ENCODE results near the gene METTL24.

The METTL24 gene

DNA sequence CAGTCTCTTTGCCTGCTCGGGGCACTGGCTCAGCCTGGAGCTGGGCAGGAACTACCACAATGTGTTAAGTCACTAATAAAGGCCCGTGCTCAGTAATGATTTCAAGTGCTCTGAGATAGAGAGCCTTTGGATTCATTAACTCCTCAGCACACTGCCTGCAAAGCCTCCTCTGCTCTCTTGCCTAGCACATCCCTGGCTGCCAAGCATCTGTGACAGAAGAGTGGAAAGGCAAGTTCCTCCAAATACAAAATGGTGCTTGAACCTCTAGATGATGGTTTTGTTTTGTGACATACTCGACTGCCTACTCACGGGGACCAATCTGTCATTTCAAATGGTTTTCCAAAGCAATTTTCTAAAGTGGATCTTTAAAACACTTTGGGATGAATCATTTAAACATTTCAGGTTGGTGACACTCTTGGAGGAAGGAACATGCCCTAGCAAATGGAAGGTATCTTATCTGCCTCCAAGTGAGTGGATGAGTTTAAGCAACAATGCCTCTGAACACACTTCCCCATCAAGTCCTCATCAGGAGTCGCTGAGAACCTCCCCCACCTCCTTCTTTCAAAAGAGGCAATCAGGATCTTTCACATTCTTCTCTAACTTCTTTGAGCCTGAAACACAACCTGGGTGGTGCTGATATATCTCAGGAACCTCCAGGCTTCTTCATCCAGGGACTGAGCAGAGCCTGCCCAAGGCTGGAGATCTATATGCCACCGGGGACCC lies 35.8 kb downstream of the METTL24 start:
- Histone ChIP-seq H3K27me3 (ENCODE audit: control insufficient read depth, insufficient read depth, low read length) (no peaks in the 10 kb centered on the region), H3K27ac (no peak overlapping the region), H3K9me3 (ENCODE audit: control insufficient read depth, low read length) (no peaks in the 10 kb centered on the region), H3K36me3 (ENCODE audit: control insufficient read depth, insufficient read depth, low read length) (no peaks in the 10 kb centered on the region), H2AFZ (no peak overlapping the region), H3K4me2 (ENCODE audit: low read length) (no peak overlapping the region), H3K79me2 (no peaks in the 10 kb centered on the region), H3K4me3 (ENCODE audit: low read depth, low read length) (no peak overlapping the region), H3K4me1 (no peaks in the 10 kb centered on the region), H3K9ac (no peak overlapping the region)
- TF ChIP-seq, protein P1, sequence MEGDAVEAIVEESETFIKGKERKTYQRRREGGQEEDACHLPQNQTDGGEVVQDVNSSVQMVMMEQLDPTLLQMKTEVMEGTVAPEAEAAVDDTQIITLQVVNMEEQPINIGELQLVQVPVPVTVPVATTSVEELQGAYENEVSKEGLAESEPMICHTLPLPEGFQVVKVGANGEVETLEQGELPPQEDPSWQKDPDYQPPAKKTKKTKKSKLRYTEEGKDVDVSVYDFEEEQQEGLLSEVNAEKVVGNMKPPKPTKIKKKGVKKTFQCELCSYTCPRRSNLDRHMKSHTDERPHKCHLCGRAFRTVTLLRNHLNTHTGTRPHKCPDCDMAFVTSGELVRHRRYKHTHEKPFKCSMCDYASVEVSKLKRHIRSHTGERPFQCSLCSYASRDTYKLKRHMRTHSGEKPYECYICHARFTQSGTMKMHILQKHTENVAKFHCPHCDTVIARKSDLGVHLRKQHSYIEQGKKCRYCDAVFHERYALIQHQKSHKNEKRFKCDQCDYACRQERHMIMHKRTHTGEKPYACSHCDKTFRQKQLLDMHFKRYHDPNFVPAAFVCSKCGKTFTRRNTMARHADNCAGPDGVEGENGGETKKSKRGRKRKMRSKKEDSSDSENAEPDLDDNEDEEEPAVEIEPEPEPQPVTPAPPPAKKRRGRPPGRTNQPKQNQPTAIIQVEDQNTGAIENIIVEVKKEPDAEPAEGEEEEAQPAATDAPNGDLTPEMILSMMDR (IDR thresholded peaks at IDR 0.05), result no peak

DNA sequence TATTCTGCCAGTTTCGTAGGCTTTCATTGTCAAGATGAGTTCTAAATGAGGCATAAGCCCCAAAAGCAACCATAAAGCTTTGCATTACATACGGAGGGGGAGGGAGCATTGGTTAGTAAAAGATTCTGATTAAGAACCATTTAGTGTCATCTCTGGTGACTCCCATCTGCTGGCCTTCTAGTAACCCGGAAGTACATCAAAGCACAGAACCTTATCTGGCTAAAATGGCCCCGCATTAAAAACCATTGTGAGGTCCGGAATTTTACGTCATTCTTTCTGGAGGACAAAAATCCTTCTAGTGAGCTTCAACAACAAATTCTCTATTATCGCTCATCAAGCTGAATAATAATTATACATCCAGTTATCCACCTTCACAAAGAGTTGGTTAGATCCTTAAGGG lies 37.8 kb downstream of the METTL24 start:
- TF ChIP-seq, protein P1 (IDR thresholded peaks at IDR 0.05), result no peak
- Histone ChIP-seq H2AFZ (no peak overlapping the region), H3K36me3 (ENCODE audit: control insufficient read depth, insufficient read depth, low read length) (no peaks in the 10 kb centered on the region), H3K4me2 (ENCODE audit: low read length) (no peak overlapping the region), H3K4me1 (no peaks in the 10 kb centered on the region), H3K27me3 (ENCODE audit: control insufficient read depth, insufficient read depth, low read length) (no peaks in the 10 kb centered on the region), H3K79me2 (no peaks in the 10 kb centered on the region), H3K4me3 (ENCODE audit: low read depth, low read length) (no peak overlapping the region), H3K9ac (no peak overlapping the region), H3K9me3 (ENCODE audit: control insufficient read depth, low read length) (no peaks in the 10 kb centered on the region), H3K27ac (no peak overlapping the region)

DNA sequence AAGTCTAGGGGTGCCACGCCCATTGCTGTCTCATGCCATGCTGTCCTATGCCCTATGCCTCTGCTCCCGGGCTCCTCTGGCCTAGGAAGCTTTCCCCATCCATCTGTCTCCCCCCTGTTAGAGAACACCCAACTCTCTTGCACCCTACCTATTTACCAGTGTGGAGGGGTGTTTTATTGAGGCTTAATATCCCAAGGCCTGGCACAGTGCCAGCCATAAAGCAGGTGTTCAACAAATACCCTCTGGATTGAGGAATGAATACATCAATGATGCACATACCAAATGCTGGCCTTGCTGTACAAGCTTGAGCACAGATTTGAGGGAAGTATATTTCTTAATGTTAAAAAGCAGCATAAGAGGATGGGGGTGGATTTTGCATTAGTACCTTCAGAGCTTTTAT lies 38.3 kb downstream of the METTL24 start:
- H3K27me3 ChIP-seq (ENCODE audit: control insufficient read depth, insufficient read depth, low read length), result no peaks in the 10 kb centered on the region
- no peaks in the 10 kb centered on the region for H3K79me2 ChIP-seq
- H3K4me2 ChIP-seq (ENCODE audit: low read length), result no peak overlapping the region
- H3K27ac ChIP-seq, result no peak overlapping the region
- no peaks in the 10 kb centered on the region for H3K36me3 ChIP-seq (ENCODE audit: control insufficient read depth, insufficient read depth, low read length)
- no peak overlapping the region for H3K4me3 ChIP-seq (ENCODE audit: low read depth, low read length)
- H2AFZ ChIP-seq, result no peak overlapping the region
- no peaks in the 10 kb centered on the region for H3K9me3 ChIP-seq (ENCODE audit: control insufficient read depth, low read length)
- H3K4me1 ChIP-seq, result no peaks in the 10 kb centered on the region
- TF ChIP-seq, protein P1 (IDR thresholded peaks at IDR 0.05), result no peak
- H3K9ac ChIP-seq, result no peak overlapping the region

DNA sequence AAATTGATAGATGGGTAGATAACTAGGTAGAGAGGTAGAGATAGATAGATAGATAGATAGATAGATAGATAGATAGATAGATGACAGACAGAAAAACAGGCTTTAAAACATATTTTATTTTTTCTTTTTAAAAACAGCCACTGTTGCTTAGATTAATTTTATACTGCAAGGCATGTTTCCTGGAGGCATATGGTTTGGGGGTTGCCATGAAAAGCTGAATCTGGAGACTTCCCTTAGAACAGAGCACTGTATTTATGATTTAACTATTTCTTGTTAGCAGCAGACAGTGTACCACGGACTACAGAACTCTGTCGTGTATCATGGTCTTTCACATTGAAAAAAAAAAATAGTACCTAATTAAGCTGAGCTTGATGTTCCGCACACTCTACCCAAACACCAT lies 38.8 kb downstream of the METTL24 start:
- H2AFZ ChIP-seq, result no peak overlapping the region
- TF ChIP-seq, protein P1 (IDR thresholded peaks at IDR 0.05), result no peak
- H3K4me1 ChIP-seq, result no peaks in the 10 kb centered on the region
- H3K9ac ChIP-seq, result no peak overlapping the region
- H3K4me2 ChIP-seq (ENCODE audit: low read length), result no peak overlapping the region
- H3K79me2 ChIP-seq, result no peaks in the 10 kb centered on the region
- H3K36me3 ChIP-seq (ENCODE audit: control insufficient read depth, insufficient read depth, low read length), result no peaks in the 10 kb centered on the region
- H3K27ac ChIP-seq, result no peak overlapping the region
- H3K4me3 ChIP-seq (ENCODE audit: low read depth, low read length), result no peak overlapping the region
- H3K27me3 ChIP-seq (ENCODE audit: control insufficient read depth, insufficient read depth, low read length), result no peaks in the 10 kb centered on the region
- no peaks in the 10 kb centered on the region for H3K9me3 ChIP-seq (ENCODE audit: control insufficient read depth, low read length)

DNA sequence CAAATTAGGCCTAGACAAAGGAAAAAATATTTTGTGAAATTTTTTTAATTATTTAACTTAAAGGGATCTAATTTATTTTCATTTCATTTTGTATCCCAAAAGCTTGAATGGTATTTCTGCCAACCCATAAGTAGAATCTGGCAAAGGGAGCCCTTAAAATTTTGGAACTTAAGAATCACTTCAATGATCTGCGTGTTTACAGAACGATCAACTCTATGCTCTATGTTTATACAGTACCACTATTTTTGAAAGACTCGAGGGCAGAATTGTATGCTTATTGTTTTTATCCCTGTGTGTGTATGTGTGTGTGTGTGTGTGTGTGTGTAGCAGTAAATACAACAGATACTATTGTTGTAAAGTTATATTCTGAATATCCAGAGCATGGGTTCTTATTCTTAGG lies 39.2 kb downstream of the METTL24 start:
- H3K4me1 ChIP-seq, result no peaks in the 10 kb centered on the region
- TF ChIP-seq, protein P1 (IDR thresholded peaks at IDR 0.05), result no peak
- no peaks in the 10 kb centered on the region for H3K36me3 ChIP-seq (ENCODE audit: control insufficient read depth, insufficient read depth, low read length)

More for the DNA sequence above, 39.2 kb downstream of the METTL24 start:
- H3K9ac ChIP-seq, result no peak overlapping the region
- no peaks in the 10 kb centered on the region for H3K27me3 ChIP-seq (ENCODE audit: control insufficient read depth, insufficient read depth, low read length)
- no peaks in the 10 kb centered on the region for H3K79me2 ChIP-seq
- H2AFZ ChIP-seq, result no peak overlapping the region
- H3K27ac ChIP-seq, result no peak overlapping the region
- H3K4me2 ChIP-seq (ENCODE audit: low read length), result no peak overlapping the region
- H3K9me3 ChIP-seq (ENCODE audit: control insufficient read depth, low read length), result no peaks in the 10 kb centered on the region
- H3K4me3 ChIP-seq (ENCODE audit: low read depth, low read length), result no peak overlapping the region

Measured in parathyroid adenoma (tissue), 2 donors.